Measurements from ENCODE around the gene EXOSC2. TPM values are rescaled to one million over a fixed set of nuclear protein-coding genes. Genes with fewer than 3 reads are reported as not detected.

EXOSC2 gene
- total RNA-seq, 4 donors from 2014 or later, result 2.4 to 59.3 (median 25.5) TPM

DNA sequence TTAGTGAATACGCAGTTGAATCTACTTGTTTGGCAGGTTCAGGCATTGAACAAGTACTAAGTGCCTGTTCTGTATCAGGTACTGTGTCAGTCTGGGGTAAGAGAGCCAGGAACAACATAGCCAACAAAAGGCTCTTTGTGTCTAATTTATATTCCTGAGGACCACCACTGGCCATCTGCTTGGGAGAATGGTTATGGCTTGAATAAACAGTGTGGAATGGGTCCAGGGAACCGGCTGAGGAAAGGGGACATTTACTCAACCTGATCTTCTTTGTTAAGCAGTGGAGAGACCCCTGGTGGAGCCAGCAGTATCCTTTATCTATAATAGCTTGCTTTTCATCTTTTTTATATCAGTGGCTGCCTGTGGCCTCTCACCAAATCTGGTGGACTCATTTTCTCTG is 38.6 kb downstream of the EXOSC2 start:
- intact Hi-C loops (cut with DNase I; ENCODE audit: low total_unique reads), result no loop called here
- Histone ChIP-seq H3K36me3 (no peaks in the 10 kb centered on the region), H3K9me3 (no peaks in the 10 kb centered on the region), H3K27ac (peak overlapping the region in 1 of 2 donors; percentile 9), H3K27me3 (no peaks in the 10 kb centered on the region), H3K4me3 (no peak overlapping the region), H3K4me1 (no peaks in the 10 kb centered on the region)
- DNase-seq, result no peak
- TF ChIP-seq CTCF (IDR thresholded peaks at IDR 0.05) (peak in 1 of 4 experiments; percentile 4), POLR2A (IDR thresholded peaks at IDR 0.05) (no peak)

DNA sequence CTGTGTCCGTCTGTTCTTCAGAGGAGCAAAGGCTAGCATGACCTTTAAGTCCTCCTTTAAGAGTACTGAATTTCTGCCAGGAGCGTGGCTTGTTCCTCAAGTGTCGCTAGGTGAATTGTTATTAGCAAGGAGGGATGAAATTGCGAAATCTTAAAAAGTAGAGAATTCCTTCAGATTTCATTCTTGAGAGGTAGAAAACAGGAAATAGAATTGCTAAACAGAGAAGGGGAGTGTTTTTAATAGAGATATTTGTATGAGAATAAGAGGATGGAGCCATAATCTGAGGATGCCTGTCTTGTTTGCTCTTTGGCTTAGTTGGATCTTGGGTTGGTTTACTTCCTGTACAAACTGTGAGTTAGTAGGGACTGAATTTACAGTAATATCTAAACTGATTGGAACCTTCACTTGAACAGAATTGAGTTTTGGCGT is 39.2 kb downstream of the EXOSC2 start:
- Histone ChIP-seq H3K4me3 (no peak overlapping the region), H3K4me1 (no peaks in the 10 kb centered on the region), H3K27ac (peak overlapping the region in 1 of 2 donors; percentile 9), H3K9me3 (no peaks in the 10 kb centered on the region), H3K27me3 (no peaks in the 10 kb centered on the region), H3K36me3 (no peaks in the 10 kb centered on the region)
- intact Hi-C loops (cut with DNase I; ENCODE audit: low total_unique reads), result no loop called here
- no peak for TF ChIP-seq POLR2A (IDR thresholded peaks at IDR 0.05)
- no peak for TF ChIP-seq CTCF (IDR thresholded peaks at IDR 0.05)
- DNase-seq, result no peak

DNA sequence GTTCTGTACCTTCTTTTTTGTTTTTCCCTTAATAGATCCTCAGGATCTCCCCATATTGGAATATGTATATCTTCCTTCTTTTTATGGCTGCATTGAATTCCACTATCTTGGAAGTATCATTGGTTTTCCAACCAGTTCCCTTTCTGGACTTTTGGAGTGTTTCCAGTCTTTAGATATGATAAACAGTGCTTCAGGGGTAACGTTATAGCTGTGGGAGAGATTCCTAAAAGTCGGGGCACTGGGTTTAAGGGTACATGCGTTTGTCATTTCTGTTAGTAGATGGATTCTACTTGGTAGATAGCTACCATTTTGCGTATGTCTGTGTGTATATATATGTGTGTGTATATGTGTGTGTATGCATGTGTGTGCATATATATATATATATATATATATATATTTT is 42.0 kb downstream of the EXOSC2 start:
- Histone ChIP-seq H3K36me3 (no peaks in the 10 kb centered on the region), H3K4me1 (no peaks in the 10 kb centered on the region), H3K9me3 (no peaks in the 10 kb centered on the region), H3K27me3 (no peaks in the 10 kb centered on the region), H3K27ac (no peak overlapping the region), H3K4me3 (no peak overlapping the region)
- no peak for DNase-seq
- intact Hi-C loops (cut with DNase I; ENCODE audit: low total_unique reads), result no loop called here
- TF ChIP-seq POLR2A (IDR thresholded peaks at IDR 0.05), result no peak
- no peak for TF ChIP-seq CTCF (IDR thresholded peaks at IDR 0.05)

GRCh38 chr9:130736834-130737233 is 43.3 kb downstream of the EXOSC2 start:
- intact Hi-C loops (cut with DNase I; ENCODE audit: low total_unique reads), result no loop called here
- Histone ChIP-seq H3K27ac (no peak overlapping the region), H3K36me3 (no peaks in the 10 kb centered on the region), H3K27me3 (no peaks in the 10 kb centered on the region), H3K9me3 (no peaks in the 10 kb centered on the region), H3K4me1 (no peaks in the 10 kb centered on the region), H3K4me3 (no peak overlapping the region)
- no peak for DNase-seq
- TF ChIP-seq POLR2A (IDR thresholded peaks at IDR 0.05) (no peak), CTCF (IDR thresholded peaks at IDR 0.05) (no peak)

- no peak overlapping the region for H3K4me3 ChIP-seq
- no peak for DNase-seq
- no peaks in the 10 kb centered on the region for H3K36me3 ChIP-seq
- no peaks in the 10 kb centered on the region for H3K4me1 ChIP-seq
- no peaks in the 10 kb centered on the region for H3K27me3 ChIP-seq
- TF ChIP-seq CTCF (IDR thresholded peaks at IDR 0.05), result no peak
- no peak for TF ChIP-seq POLR2A (IDR thresholded peaks at IDR 0.05)
- no peak overlapping the region for H3K27ac ChIP-seq
- H3K9me3 ChIP-seq, result no peaks in the 10 kb centered on the region
- intact Hi-C loops (cut with DNase I; ENCODE audit: low total_unique reads), result no loop called here
Observed at GRCh38 chr9:130738281-130738680, 44.7 kb downstream of the EXOSC2 start.

Measured in uterus (tissue), 4 donors.